ENCODE measurements around the gene ZNF408. TPM values are rescaled to one million over a fixed set of nuclear protein-coding genes. Genes with fewer than 3 reads are reported as not detected.

The ZNF408 gene
- polyA plus RNA-seq, 2 of the 4 experiments (the other 2 are of a cell fraction), result 6.7 to 16.7 TPM

- Histone ChIP-seq H3K4me2 (no peak overlapping the region), H3K4me1 (peaks cover 19% of the 10 kb centered on the region), H3K4me3 (no peak overlapping the region), H3K9me3 (no peaks in the 10 kb centered on the region), H3K27ac (no peak overlapping the region)
- FAIRE-seq, result no peak
- no peak for ATAC-seq
- ChIA-PET POLR2A (no interaction called here), CTCF (interaction anchor here (1.6 kb wide), 1 partner anchor 9 kb away, joined by 6 read pairs; no protein-coding TSS in a partner anchor)
- no peak for DNase-seq (ENCODE audit: low read depth in 1 of 2, low spot score in 1 of 2)
- no peak for TF ChIP-seq FOSL2 (IDR thresholded peaks at IDR 0.05)
- TF ChIP-seq FOSL2 (CRISPR knock-in tag; IDR thresholded peaks at IDR 0.05), result no peak
- TF ChIP-seq HES2 (IDR thresholded peaks at IDR 0.05), result no peak
- TF ChIP-seq BCL3 (IDR thresholded peaks at IDR 0.05), result no peak
- no peak for TF ChIP-seq MAZ (IDR thresholded peaks at IDR 0.05; ENCODE audit: borderline replicate concordance, low read depth, low read length)
- TF ChIP-seq MAFK (IDR thresholded peaks at IDR 0.05; ENCODE audit: partially characterized antibody), result no peak
- no peak for TF ChIP-seq RNF2 (IDR thresholded peaks at IDR 0.05; ENCODE audit: borderline replicate concordance, low read depth)
- no peak for TF ChIP-seq RARB (CRISPR knock-in tag; IDR thresholded peaks at IDR 0.05)
- TF ChIP-seq SMC3 (IDR thresholded peaks at IDR 0.05), result no peak
- TF ChIP-seq HMGXB4 (CRISPR knock-in tag; IDR thresholded peaks at IDR 0.05; ENCODE audit: borderline replicate concordance), result no peak
- TF ChIP-seq ESRRA (IDR thresholded peaks at IDR 0.05; ENCODE audit: borderline replicate concordance, low read length), result no peak
- TF ChIP-seq EP300 (IDR thresholded peaks at IDR 0.05), result no peak
- no peak for TF ChIP-seq ZSCAN20 (CRISPR knock-in tag; IDR thresholded peaks at IDR 0.05)
- TF ChIP-seq HOXA7 (CRISPR knock-in tag; IDR thresholded peaks at IDR 0.05), result no peak
- TF ChIP-seq HOXB5 (CRISPR knock-in tag; IDR thresholded peaks at IDR 0.05), result no peak
- no peak for TF ChIP-seq POLR2AphosphoS2 (conservative IDR thresholded peaks at IDR 0.05; ENCODE audit: low read length)
- TF ChIP-seq ATOH8 (CRISPR knock-in tag; IDR thresholded peaks at IDR 0.05; ENCODE audit: low read depth), result no peak
- TF ChIP-seq BHLHE40 (IDR thresholded peaks at IDR 0.05; ENCODE audit: low read depth, low read length), result no peak
- TF ChIP-seq HEYL (CRISPR knock-in tag; IDR thresholded peaks at IDR 0.05), result no peak
- no peak for TF ChIP-seq EHF (CRISPR knock-in tag; IDR thresholded peaks at IDR 0.05)
- no peak for TF ChIP-seq RCOR1 (IDR thresholded peaks at IDR 0.05; ENCODE audit: low read depth, low read length)
- 96% methylated on average over 9 of the region's 9 CpGs for WGBS (ENCODE audit: missing lambda C conversion rate)
These were observed 22.1 kb upstream of the ZNF408 start for GRCh38 chr11:46678741-46679130.

- ChIA-PET CTCF (no interaction called here), POLR2A (no interaction called here)
- WGBS (ENCODE audit: missing lambda C conversion rate), result 95% methylated on average over 24 of the region's 26 CpGs
- TF ChIP-seq RFX5 (IDR thresholded peaks at IDR 0.05) (no peak), ZNF302 (CRISPR knock-in tag; IDR thresholded peaks at IDR 0.05) (no peak), RAD21 (conservative IDR thresholded peaks at IDR 0.05 in 1 of 2, IDR thresholded peaks at IDR 0.05 in 1 of 2) (no peak), REST (IDR thresholded peaks at IDR 0.05) (no peak), BCL3 (IDR thresholded peaks at IDR 0.05) (no peak), KDM5A (IDR thresholded peaks at IDR 0.05) (no peak), ESRRA (IDR thresholded peaks at IDR 0.05; ENCODE audit: borderline replicate concordance, low read length) (no peak), MYC (IDR thresholded peaks at IDR 0.05; ENCODE audit: borderline replicate concordance, low read length) (no peak), HEYL (CRISPR knock-in tag; IDR thresholded peaks at IDR 0.05) (no peak)
These were observed 21.3 kb upstream of the ZNF408 start for GRCh38 chr11:46679241-46680163.

More at GRCh38 chr11:46679241-46680163, 21.3 kb upstream of the ZNF408 start:
- Histone ChIP-seq H3K4me2 (no peak overlapping the region), H3K4me1 (peaks cover 19% of the 10 kb centered on the region), H3K27ac (no peak overlapping the region), H3K9me3 (no peaks in the 10 kb centered on the region), H3K4me3 (no peak overlapping the region)
- FAIRE-seq (no peak), DNase-seq (ENCODE audit: low read depth in 1 of 2, low spot score in 1 of 2) (no peak), ATAC-seq (no peak)

Measured in A549 (cell line).